Hematopoietic multipotent progenitor cell (in vitro differentiated cells): ENCODE measurements around the gene ANKRD33. TPM values are rescaled to one million over a fixed set of nuclear protein-coding genes. Genes with fewer than 3 reads are reported as not detected.

Experiments
- DNase-seq, 3 donors: peaks; one replicate each; pipeline ENCODE4 v3.0.0-alpha.2; 2011 to 2015; ENCODE audit warnings: low read depth in 2 of 3, low spot score in 2 of 3
- total RNA-seq: library from RNA; depleted of rRNA; stranded (reverse); fragments of >200 nt; gene quantifications from one replicate; pipeline ENCODE4 v1.2.3, GENCODE V29; 2012

Gene ANKRD33
- total RNA-seq, 1 donor: not detected

- DNase-seq: no peak
These were observed 50.0 kb downstream of the ANKRD33 start for GRCh38 chr12:51937926-51938325.

GRCh38 chr12:51938726-51939125 lies 50.8 kb downstream of the ANKRD33 start:
- DNase-seq: no peak

DNA sequence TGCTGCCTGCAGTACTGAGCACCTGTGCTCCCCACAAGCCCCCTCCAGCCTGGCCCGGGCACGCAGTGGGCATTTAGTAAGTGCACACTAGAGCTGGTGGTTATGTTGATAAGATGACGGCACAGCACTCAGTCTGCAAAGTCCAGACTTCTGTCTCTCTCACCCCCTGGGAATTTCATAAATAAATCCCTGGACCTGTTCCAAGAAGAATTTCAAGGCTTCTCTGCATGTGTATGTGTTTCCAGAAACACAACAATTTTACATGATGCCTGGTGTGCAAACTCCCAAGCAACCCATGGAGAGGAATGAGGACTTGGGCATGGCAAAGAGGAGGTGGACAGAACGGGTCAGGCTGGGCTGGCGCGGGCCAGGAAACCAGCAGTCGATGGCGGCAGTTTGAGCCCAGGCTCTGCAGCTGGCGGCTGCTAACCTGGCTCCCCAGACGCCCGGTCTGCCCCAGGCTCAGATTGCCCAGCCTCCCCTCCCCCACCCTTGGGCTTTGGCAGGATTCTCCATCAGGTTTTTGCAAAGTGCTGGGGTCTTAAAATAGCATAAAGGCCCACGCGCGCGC lies 53.2 kb downstream of the ANKRD33 start:
- no peak for DNase-seq

Other genes starting within 250 kb of the ANKRD33 start
- gene FIGNL2, start 39.4 kb upstream of the ANKRD33 start, total RNA-seq: 0.81 TPM
- under 0.01 TPM for gene ACVRL1, start 19.4 kb downstream of the ANKRD33 start, total RNA-seq
- 11.8 TPM for gene ACVR1B, start 63.6 kb downstream of the ANKRD33 start, total RNA-seq
- gene TAMALIN, start 118.8 kb downstream of the ANKRD33 start, total RNA-seq: 26.7 TPM
- 33.1 TPM for gene NR4A1, start 163.3 kb downstream of the ANKRD33 start, total RNA-seq
- gene ATG101, start 181.9 kb downstream of the ANKRD33 start, total RNA-seq: 35.8 TPM
- under 0.01 TPM for gene SMIM41, start 191.6 kb downstream of the ANKRD33 start, total RNA-seq